AG08395 (cell line): ENCODE measurements around the gene CBLN3.
A peak's percentile ranks its signal among the peaks of the same experiment; 100 is the strongest.

Experiments used
- DNase-seq: peaks from one replicate; pipeline ENCODE4 v3.0.0; 2012; ENCODE audit warnings: mixed read lengths, low spot score

Gene CBLN3

DNA sequence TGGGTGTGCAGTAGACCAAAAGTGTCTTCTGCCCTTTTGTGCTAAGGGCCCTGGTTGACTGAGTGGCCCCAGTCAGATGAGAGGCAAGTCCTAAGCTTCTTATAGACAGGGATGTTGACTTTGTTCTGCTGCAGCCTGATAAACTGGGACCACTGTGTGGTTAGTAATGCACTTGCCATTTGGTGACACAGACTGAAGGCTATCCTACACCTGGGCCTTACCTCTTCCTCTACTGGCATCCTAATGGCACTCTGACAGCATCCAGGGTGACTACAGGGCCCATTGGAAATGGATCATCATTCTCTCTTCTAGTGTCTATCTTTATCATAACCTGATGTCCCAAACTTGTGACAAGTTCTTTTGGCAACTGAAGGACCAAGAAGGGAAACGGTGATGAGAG lies 9.8 kb upstream of the CBLN3 start:
- DNase-seq = no peak

DNA sequence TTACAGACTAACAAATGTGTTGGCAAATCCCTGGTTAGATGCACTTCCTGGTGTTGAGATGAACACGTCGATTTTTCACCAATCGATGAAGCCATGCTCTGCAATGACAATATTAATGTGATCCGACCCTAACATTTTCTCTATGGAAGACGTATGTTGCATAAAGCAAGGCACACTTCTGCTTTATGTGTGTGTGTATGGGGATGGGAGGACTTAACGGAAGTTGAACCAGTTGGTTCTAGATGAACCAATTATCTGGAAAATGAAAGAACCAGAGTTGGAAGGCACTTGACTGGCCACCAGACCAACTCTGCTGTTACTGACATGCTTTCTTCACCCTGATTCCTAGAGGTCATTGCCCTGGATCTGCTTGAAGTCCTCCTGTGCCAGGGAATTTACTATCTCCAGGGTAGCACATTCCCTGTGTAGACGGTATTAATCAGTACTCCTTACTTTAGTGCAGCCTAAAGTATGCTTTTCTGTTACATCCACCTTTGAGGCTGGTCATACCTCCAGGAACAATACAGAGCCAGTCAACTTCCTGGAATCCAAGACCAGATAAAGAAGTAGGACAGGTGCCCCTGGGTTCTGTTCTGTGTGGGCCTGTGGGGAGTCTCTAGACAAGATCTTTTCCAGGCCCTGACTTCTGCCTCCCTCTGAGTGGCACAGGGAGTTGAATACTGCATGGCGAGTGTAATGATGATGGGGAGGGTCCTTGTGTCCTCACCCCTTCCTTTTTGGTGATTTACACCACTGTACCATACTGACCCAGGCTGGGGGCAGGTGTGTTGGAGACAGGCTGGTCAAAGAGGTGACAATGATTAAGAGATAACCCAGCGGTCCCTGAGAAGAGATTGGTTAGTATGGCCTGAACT lies 9.0 kb upstream of the CBLN3 start:
- no peak for DNase-seq

DNA sequence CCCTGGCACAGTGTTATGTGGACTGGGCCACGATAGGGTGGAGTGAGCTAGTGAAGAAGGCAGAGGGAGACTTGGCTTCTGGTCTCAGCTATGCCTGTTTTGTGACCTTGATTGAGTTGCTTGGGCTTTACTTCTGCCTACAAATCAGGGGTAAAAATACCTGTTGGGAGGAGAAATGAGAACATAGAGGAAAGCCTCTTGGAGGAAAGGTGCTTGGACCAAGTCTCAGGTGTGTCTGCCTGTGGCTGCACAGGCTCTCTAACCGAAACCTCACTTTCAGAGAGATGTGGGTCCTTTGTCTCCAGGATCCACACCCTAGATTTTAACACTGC lies 8.2 kb upstream of the CBLN3 start:
- DNase-seq = no peak

DNA sequence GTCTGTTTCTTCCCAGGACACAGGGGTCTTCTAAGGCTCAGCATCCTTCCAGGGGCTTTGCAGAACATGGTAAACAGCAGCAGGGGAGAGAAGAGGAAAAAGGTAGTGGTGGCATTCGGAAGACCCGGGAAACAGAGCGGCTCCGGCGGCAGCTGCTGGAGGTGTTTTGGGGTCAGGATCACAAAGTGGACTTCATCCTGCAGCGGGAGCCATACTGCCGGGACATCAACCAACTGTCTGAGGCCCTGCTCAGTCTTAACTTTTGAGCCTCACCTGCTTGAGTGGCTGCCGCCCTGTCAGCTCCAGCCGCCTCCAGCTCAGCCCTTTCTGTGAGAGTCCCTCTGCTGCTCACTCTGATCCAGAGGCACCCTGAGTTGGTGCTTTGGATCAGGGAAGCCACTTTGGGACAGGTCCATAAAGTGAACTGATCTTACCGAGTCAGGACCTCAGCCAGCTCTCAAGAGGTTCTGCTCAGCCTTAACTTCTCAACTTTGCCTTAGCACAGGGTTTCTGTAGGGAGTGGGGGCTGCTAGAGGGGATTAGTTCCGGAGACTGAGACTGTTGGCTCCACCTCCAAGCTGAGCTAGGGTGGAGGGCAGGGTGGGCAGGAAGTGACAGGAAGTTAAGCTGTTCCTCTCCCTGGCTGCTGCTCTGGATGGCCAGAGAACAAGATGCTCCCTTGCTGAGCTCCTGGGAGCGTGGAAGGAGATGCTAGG lies 7.7 kb upstream of the CBLN3 start:
- DNase-seq = no peak

DNA sequence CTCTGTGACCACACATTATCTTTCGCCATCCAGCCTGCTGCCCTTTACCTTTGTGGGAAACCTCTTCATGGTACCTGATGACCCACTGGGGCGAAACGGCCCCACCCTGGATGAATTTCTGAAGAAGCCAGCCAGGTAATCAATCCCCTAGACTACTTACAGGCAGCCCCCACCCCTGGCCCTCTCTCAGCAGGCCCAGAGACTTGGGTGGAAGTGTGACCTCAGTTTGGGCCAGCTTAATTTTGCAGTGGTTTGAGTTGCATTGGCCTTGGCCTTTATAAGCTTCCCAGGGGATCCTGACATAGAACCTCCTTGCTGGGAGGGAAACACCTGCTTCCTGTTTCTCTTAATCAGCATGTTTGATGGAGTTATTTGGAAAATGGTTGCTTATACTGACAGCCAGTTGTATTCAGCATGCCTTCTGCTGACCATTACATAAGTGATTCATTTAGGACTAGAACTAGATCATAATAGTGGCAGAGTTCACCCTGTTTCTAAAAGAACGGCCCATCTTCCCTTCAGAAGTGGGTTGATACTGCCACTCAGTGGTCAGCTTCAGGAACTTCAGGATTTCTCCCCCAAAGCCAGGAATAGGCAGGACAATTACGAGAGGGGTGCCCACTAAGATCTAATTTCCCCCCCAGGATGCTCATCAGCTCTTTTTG lies 7.0 kb upstream of the CBLN3 start:
- DNase-seq = peak; percentile 87

DNA sequence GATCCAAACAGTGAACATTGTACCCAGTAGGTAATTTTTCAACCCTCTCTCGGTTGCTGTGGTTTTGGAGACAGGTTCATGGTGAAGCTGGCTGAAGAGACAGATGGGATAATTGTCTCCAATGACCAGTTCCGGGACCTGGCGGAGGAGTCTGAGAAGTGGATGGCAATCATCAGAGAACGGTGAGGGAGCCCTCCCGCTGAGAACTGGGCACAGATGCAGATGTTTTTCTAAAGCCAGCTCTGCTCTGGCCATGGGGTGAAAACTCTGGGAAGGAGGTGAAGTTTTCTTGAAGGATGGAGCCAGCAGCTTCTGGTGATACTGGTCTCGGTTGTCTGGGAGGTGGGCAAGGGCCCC lies 6.5 kb upstream of the CBLN3 start:
- DNase-seq = no peak

DNA sequence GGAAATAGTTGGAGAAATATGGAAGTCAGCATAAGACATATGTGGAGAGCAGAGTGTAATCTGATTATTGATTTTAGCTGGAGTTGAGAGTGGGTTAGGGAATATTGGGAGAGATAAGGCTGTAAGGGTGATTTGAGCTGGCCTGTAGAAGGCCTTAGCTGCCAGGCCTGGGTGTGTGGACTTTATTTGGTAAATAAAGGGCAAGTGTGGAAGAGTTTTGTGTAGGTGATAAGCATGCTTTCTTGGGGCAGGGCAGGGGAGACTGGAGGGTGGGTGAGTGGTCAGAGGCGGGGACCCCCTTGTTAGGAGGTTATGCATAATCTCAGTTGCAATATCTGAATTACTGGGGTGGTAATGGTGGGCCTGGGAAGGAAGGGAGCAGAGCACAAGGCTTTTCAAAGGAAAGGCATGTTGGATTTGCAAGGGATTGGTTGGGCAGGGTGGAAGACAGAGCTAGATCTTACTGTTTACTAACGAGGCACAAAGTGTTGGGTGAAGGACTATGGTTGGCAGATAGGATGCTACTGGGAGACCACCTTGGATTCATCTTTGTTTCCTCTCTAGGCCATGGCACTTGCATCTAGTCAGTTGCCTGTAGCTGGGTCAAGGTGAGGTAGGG lies 5.8 kb upstream of the CBLN3 start:
- no peak for DNase-seq

DNA sequence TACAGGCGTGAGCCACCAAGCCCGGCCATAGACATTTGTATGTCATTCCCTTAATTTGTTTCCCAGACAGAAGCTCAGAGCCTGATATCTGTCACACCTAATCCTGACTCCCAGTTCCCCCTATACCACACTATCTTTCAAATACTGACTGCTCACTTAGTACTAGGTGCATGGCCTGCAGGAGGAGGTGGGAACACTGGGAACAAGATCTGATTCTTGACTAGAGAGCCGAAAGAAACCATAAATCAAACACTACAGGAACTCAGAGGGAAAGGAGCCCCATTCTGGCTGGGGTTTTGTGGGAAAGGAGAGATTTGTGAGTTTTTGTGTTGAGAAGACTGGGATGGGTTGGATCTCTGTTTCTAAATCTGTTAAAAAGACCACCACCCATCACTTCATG lies 5.2 kb upstream of the CBLN3 start:
- no peak for DNase-seq

DNA sequence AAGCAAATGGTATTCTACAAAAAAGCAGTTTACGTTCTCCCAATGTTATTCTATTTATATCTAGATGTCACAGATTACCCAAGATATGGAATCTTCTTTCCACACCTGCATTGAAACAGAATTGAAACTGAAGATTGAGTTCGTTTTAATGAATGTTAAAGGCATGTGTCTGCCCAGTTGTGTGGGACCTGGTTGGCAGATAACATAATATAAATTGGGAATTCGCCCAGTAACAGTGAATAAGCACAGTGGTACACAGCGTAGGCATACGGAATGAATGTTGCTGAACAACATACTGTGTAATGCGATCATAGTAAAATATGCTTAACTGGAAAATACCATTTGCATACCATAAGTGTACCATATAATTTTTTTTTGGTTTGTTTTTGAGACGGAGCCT lies 4.6 kb upstream of the CBLN3 start:
- no peak for DNase-seq

DNA sequence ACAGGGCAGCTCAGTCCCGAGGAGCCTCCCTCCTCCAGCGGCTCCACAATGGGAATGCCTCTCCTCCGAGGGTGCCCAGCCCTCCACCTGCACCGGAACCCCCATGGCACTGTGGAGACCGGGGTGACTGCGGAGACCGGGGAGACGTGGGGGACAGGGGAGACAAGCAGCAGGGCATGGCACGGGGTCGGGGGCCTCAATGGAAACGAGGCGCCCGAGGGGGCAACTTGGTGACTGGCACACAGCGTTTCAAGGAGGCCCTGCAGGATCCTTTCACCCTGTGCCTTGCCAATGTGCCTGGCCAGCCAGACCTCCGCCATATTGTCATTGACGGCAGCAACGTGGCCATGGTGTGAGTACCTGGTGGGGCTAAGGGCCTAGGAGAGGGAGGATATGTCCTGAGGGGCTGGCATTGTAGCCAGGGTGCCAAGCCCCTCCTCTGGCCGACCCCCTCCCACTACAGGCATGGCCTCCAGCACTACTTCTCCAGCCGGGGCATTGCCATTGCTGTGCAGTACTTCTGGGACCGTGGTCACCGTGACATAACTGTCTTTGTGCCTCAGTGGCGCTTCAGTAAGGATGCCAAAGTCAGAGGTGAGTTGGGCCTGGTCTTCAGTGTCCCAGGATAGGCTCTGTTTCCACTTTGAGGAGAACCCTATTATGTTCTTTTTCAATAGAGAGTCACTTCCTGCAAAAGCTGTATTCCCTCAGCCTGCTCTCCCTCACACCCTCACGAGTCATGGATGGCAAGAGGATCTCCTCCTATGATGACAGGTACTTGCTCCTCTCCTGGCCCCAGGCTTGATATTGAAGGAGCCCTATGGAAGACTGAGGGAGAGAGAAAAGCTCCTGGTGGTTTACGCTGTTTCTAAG lies 3.0 kb upstream of the CBLN3 start:
- no peak for DNase-seq

DNA sequence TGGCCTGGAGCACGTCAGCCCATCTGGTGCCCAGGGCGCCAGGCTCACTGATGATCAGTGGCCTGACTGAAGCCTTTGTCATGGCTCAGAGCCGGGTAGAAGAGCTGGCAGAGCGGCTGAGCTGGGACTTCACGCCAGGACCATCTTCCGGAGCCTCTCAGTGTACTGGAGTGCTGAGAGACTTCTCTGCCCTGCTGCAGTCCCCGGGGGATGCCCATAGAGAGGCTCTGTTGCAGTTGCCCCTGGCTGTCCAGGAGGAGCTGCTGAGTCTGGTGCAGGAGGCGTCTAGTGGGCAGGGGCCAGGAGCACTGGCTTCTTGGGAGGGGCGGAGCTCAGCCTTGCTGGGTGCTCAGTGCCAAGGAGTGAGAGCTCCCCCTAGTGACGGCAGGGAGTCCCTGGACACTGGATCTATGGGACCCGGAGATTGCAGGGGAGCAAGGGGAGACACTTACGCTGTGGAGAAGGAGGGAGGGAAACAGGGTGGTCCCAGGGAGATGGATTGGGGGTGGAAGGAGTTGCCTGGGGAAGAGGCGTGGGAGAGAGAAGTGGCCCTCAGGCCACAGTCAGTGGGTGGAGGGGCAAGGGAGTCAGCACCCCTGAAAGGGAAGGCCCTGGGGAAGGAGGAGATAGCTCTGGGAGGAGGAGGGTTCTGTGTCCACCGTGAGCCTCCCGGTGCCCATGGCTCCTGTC lies 2.2 kb upstream of the CBLN3 start:
- DNase-seq = peak; percentile 90

DNA sequence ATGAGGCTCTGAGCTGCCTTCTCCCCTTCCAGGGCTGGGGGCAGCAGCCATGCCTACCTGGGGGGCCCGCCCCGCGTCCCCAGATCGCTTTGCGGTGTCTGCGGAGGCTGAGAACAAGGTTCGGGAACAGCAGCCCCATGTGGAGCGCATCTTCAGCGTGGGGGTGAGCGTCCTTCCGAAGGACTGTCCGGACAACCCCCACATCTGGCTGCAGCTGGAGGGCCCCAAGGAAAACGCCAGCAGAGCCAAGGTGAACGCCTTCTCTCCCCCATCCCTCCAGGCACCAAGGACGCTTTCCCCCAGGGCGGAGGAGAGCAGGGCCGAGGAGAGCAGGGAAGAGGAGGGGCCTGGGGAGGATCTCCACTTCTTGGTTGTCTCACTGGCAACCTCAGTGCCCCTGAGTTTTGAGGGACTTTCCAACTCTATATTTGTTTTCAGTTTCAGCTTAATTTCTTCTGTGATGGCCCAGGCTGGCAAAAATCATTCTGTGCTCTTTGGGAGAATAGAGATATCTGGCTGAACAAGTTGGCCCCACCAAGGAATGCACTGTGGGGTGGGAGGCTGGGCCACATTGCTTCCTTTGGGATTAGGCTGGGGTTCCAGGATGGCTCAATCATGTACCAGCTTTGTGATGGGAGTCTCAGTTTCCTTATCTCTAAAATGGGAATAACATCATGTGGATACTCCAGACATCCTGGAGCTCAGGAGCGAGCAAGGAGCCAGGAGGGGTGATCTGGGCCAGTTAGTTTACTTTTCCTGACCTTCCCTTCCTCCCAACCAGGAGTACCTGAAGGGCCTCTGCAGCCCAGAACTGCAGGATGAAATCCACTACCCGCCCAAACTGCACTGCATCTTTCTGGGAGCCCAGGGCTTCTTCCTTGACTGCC lies 1.5 kb upstream of the CBLN3 start:
- DNase-seq = peak; percentile 45

DNA sequence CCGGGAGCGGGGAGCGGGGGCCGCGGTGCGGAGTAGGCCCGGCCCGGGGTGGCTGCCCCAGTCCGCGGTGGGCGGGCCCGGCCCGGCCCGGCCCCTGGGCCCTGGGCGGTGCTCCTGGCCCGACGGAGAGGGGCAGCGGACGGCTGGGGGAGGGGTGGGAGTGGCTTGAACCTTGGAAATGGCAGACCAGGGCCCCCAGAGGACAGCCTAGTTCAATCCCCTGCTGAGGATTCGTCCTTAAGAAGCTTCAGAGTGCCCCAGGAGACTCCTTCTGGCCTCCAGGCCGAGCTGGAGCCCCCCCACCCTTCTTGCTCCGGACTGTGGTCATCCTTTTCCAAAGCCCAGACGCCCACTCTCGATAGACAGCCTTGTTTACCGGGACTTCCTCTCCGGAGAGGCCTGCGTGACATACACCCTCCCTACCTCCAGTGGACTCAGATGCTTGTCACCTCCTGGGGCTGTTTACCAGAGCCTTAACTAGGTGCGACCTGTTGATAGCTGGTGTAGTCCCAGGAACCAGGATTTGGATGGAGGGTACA lies 744 bp upstream of the CBLN3 start:
- DNase-seq = peak; percentile 93

DNA sequence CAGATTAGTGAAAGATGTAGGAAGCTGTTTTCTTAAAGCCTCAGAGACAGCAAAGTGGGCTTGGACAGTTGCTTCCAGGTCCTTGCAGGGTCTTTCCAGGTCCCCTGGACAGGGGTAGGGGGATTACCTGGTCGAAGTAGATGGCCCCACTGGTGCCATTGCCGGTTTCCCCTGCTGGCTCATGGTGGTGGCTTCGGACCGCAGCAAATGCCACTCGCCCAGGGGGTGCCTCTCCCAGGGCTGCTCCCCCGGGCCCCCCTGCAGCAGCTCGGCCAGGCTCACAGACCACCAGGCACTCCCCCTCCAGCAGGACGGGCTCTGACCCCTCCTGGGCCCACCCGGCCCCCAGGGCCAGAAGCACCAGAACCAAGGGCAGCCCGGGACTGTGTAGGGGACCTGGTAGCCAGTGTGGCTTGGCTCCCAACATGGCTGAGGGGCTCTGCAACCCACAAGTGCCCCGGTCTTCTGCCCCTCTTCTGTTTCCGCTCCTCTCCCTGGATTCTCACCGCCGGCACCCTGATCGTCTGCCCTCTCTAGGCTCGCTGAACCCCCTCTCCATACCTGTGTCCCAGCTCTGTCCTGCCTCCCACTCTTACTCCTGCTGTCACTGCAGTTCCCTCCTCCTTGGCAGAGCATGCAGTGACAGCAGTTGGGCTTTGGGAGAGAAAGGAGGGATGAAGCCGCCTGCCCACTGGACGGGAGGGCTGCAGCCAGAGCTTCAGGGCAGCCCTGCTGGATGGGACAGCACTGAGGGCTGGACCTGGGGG lies 657 bp downstream of the CBLN3 start:
- DNase-seq = no peak

DNA sequence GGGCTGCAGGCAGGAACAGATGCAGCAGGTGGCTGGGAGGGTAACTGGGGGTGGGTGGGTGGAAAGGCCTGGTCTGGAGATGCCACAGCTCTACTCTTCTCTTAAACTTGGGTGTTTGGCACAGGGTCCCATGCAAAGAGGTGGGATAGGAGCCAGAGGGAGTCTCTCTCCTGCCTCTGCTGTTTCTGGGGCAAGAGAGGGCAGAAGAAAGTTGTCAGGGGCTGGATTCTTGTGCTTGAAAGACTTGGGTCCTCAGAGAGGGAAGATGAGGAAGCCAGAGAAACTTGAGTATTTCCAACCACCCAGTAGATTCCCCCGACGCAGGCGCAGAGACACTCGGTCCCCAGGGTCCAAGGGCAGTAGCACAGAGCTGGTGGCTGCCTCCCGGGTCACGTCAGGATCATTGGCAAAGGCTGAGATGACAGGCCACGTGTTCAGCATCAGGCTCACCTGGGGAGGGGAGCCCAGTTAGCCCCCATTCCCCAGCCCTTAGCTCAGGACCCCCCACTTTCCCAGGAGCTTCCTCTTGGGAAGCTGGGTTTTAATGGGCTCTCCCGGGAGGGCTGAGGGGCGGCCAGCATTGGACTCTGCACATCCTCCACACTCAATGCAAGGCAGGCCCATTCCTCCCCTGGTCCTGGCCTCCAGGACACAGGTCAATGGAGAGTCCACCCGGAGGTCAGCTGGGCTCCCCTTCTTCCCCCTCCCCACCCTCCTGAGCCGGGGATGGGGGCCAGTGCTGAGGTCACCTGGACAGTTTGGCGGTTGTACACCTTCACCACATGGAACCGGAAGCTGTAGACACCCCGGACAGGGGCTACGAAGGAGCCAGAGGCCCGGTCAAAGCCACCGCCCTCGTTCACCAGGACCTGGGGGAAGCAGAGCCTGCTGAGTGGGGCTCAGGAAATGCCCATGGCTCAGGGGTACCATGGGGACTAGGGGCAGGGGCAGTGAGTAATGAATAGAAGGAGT lies 1.6 kb downstream of the CBLN3 start:
- no peak for DNase-seq

DNA sequence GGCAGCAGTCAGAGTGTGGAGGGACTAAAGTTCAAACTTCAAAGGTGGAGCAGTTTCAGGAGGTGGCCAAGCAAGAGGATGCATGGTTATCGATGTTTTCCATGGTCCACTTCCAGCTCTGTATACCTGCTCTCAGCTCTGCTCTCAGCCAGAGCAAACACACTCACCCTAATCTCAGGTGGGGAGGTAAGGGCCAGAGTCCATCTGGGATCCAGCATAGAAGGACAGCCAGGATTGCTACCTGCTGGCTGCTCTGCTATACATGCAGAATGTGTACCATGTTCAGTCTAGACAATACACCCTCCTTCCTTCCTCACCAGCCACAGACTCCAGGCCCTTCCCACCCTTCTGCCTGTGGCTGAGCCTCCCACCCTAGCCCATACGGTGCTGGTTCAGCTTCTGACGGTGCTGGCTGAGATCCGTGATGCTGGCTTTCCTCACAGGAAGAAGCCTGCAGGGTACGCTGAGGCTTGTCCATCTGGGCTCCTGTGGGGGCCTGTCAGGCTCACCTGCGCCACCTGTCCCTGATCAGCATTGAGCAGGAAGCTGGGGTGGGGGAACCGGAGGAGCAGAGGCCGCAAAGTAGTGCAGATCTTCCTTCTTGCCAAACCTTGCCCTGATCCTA lies 2.4 kb downstream of the CBLN3 start:
- no peak for DNase-seq

DNA sequence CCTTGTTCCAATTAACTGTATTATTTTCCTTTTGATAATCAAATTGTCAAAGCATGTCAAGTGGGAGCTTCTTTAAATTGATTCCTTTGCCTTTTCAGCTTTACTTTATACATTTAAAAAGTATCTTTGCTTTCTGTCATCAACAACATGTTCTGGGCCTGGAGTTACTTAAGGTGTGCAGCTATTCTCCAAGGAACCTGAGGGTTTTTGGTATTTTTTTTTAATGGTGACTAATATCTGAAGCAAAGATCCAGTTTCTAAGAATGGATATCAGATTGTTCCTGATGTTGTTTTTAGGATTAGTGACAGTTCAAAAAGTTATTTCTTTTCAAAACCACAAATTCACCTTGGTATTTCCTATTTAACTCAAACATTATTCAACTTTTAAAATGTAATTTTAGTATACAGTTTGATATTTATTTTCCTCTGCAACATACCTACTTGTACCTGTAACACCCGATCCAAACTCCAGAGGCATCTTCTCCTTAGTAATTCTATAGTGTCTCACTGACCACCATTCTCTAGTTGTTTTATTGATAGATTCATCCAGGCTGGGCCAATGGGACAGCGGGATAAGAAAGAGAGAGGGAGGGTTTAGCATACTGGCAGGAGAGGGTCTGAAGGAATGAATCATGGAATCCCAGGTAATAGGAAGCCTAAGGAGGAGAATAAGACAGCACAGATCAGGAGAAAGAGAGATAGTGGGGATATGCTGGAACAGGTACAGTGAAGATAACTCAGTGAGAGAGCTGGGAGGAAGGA lies 3.1 kb downstream of the CBLN3 start:
- DNase-seq = no peak
